ENCODE data around the gene STRIP2. TPM values are rescaled to one million over a fixed set of nuclear protein-coding genes. Genes with fewer than 3 reads are reported as not detected.

STRIP2 gene
- total and polyA plus RNA-seq, 9 of the 15 experiments (the other 6 are each of a cell fraction or from before 2014, with no cell fraction given), result 10.1 to 81.8 (median 42.3) TPM

DNA sequence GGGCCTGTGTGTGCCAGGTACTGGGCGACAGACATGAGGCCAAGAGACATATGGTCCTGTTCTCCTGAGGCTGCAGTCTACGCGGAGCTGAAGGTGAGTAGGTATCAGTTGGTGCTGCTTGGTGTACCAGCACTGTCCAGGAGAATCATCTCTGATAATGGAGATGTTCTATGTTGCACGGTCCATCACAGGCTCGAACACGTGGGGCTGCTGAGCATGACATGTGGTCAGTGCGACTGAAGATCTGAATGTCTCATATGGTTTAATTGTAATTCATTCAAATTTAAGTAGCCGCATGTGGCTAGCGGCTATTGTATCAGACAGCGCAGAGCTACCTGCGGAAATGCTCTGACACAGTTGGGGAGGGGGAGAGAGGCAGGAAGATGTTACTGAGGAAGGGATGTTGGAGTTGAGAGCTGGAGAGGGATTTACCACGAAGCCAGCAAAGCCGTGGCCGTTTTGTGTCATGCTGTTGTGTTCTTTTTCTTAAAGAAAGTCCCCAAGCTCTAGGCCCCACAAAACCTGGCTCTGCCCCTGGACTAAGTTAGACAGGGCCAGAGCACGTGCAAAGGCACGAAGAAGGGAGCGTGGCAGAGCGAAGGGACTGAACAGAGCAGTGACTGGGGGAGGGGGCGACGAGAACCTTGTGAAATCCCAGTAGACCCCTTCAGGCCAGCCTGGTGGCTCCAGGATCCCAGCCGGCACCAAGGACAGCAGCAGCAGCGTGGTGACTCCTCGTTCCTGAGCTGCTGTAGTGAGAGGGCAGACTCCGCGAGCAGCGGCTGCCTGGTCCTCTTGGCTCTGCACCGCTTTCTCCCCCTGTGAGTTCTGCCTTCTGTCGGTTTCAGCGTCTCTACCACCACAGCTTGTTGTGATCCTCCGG lies 88.1 kb downstream of the STRIP2 start (continued):
- TF ChIP-seq, protein P1, sequence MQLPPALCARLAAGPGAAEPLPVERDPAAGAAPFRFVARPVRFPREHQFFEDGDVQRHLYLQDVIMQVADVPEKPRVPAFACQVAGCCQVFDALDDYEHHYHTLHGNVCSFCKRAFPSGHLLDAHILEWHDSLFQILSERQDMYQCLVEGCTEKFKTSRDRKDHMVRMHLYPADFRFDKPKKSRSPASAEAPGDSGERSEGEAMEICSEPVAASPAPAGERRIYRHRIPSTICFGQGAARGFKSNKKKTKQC (CRISPR knock-in tag; IDR thresholded peaks at IDR 0.05), result peak; percentile 74
- TF ChIP-seq ZBTB33 (CRISPR knock-in tag; IDR thresholded peaks at IDR 0.05) (peak; percentile 96), MAX (CRISPR knock-in tag; IDR thresholded peaks at IDR 0.05) (peak; percentile 53), ZNF121 (CRISPR knock-in tag; conservative IDR thresholded peaks at IDR 0.05) (0 out of 2 replicates have a peak, but pooled peaks have one; percentile 5), TFAP4 (CRISPR knock-in tag; IDR thresholded peaks at IDR 0.05; ENCODE audit: borderline replicate concordance) (no peak), STAG1 (CRISPR knock-in tag; IDR thresholded peaks at IDR 0.05; ENCODE audit: borderline replicate concordance) (peak; percentile 47; the same call in 1 of the 2 replicates), BHLHE40 (IDR thresholded peaks at IDR 0.05; ENCODE audit: low read length) (peak; percentile 27; the same call in 1 of the 2 replicates), RFX1 (IDR thresholded peaks at IDR 0.05) (no peak), EHMT2 (IDR thresholded peaks at IDR 0.05) (peak; percentile 81; the same call in 1 of the 2 replicates), USF1 (CRISPR knock-in tag; IDR thresholded peaks at IDR 0.05) (peak; percentile 44; the same call in 1 of the 2 replicates), ZNF263 (CRISPR knock-in tag; IDR thresholded peaks at IDR 0.05; ENCODE audit: borderline replicate concordance) (peak; percentile 38; the same call in 1 of the 2 replicates), MCM3 (IDR thresholded peaks at IDR 0.05) (peak; percentile 49; the same call in 1 of the 2 replicates)

Data from K562 (cell line).